Left ventricle myocardium inferior (tissue), 1 donor: ENCODE data around the gene RANBP3. TPM values are rescaled to one million over a fixed set of nuclear protein-coding genes. Genes with fewer than 3 reads are reported as not detected.
"Not testable (repeated sequence)": the region's sequence is repeated elsewhere in the genome, so short reads cannot be mapped to it uniquely, and the experiment has no call there.

Experiments
- DNase-seq: peaks from one replicate; pipeline ENCODE4 v3.0.0-alpha.2; 2020
- H3K27ac ChIP-seq: fragments of 200-600 bp; replicated peaks from 2 replicates; pipeline ENCODE4 v1.8.0; 2021
- H3K27me3 ChIP-seq: fragments of 200-600 bp; 2 replicates; pipeline ENCODE4 v1.8.0; 2021; ENCODE audit warnings: low read depth
- H3K36me3 ChIP-seq: fragments of 200-600 bp; 2 replicates; pipeline ENCODE4 v1.8.0; 2021
- H3K4me1 ChIP-seq: fragments of 200-600 bp; 2 replicates; pipeline ENCODE4 v1.8.0; 2021
- H3K4me3 ChIP-seq: fragments of 200-600 bp; 2 replicates; pipeline ENCODE4 v1.8.0; 2021; ENCODE audit warnings: mild to moderate bottlenecking, moderate library complexity
- H3K9me3 ChIP-seq: fragments of 200-600 bp; replicated peaks from 2 replicates; pipeline ENCODE4 v1.8.0; 2021
- CTCF ChIP-seq: fragments of 200-600 bp; IDR thresholded peaks from 2 replicates; pipeline ENCODE4 v1.8.0; 2021; ENCODE audit warnings: antibody characterized with exemption, mild to moderate bottlenecking, borderline replicate concordance
- intact Hi-C: fragments of 100-400 bp; cut with micrococcal nuclease; formaldehyde crosslinking; loops from one replicate; pipeline ENCODE4 v1.11.0; 2022
- total RNA-seq: library from RNA; stranded (reverse); fragmentation: NEBNext Ultra II Directional; extraction: Animal tissue kit (Norgen Biotek cat#: 25700); gene quantifications from one replicate; pipeline ENCODE4 v1.2.1, GENCODE V29; 2021
- donor health status: DM: no; HTN: yes; CAD: no; lungs with severe emphysema.

RANBP3 gene
- total RNA-seq, 1 donor from 2014 or later, result 54.8 TPM

- H3K36me3 ChIP-seq, result no peaks in the 10 kb centered on the region
- peak overlapping the region; percentile 50 for H3K27ac ChIP-seq
- intact Hi-C loops, result no loop called here
- H3K27me3 ChIP-seq, result peaks cover 44% of the 10 kb centered on the region
- no peaks in the 10 kb centered on the region for H3K9me3 ChIP-seq
- peaks cover 14% of the 10 kb centered on the region for H3K4me1 ChIP-seq
- peak; percentile 78 for DNase-seq
- H3K4me3 ChIP-seq, result no peak overlapping the region
- no peak for TF ChIP-seq CTCF
These were observed 97.3 kb downstream of the RANBP3 start for GRCh38 chr19:5880604-5881078.

- DNase-seq, result no peak
- Histone ChIP-seq H3K9me3 (no peaks in the 10 kb centered on the region), H3K36me3 (no peaks in the 10 kb centered on the region), H3K4me1 (peaks cover 14% of the 10 kb centered on the region), H3K4me3 (no peak overlapping the region), H3K27ac (peak overlapping the region; percentile 50), H3K27me3 (peaks cover 44% of the 10 kb centered on the region)
- no peak for TF ChIP-seq CTCF
- intact Hi-C loops, result no loop called here
These were observed 97.7 kb downstream of the RANBP3 start for GRCh38 chr19:5880196-5880595.

GRCh38 chr19:5877882-5878281 is 100.1 kb downstream of the RANBP3 start:
- TF ChIP-seq CTCF, result no peak
- Histone ChIP-seq H3K4me3 (no peak overlapping the region), H3K4me1 (peaks cover 14% of the 10 kb centered on the region), H3K27ac (no peak overlapping the region), H3K36me3 (no peaks in the 10 kb centered on the region), H3K9me3 (no peaks in the 10 kb centered on the region), H3K27me3 (peaks cover 44% of the 10 kb centered on the region)
- intact Hi-C loops, result no loop called here
- no peak for DNase-seq

GRCh38 chr19:5877427-5877826 is 100.5 kb downstream of the RANBP3 start:
- intact Hi-C loops, result no loop called here

GRCh38 chr19:5874496-5874895 is 103.4 kb downstream of the RANBP3 start:
- H3K4me1 ChIP-seq, DNase-seq, H3K9me3 ChIP-seq, H3K36me3 ChIP-seq, H3K4me3 ChIP-seq, H3K27ac ChIP-seq, intact Hi-C loops: not testable (repeated sequence)
- H3K27me3 ChIP-seq, result peaks cover 30% of the 10 kb centered on the region

More at GRCh38 chr19:5877427-5877826, 100.5 kb downstream of the RANBP3 start:
- H3K9me3 ChIP-seq, result no peaks in the 10 kb centered on the region
- H3K4me3 ChIP-seq, result no peak overlapping the region
- peaks cover 44% of the 10 kb centered on the region for H3K27me3 ChIP-seq
- no peak for TF ChIP-seq CTCF
- no peaks in the 10 kb centered on the region for H3K36me3 ChIP-seq
- no peak for DNase-seq
- H3K4me1 ChIP-seq, result peaks cover 14% of the 10 kb centered on the region
- H3K27ac ChIP-seq, result no peak overlapping the region

- Histone ChIP-seq H3K36me3 (no peaks in the 10 kb centered on the region), H3K4me3 (no peak overlapping the region), H3K9me3 (no peaks in the 10 kb centered on the region), H3K27me3 (peaks cover 24% of the 10 kb centered on the region), H3K27ac (no peak overlapping the region), H3K4me1 (no peaks in the 10 kb centered on the region)
- no peak for DNase-seq
- intact Hi-C loops, result no loop called here
- no peak for TF ChIP-seq CTCF
These were observed 104.2 kb downstream of the RANBP3 start for GRCh38 chr19:5873617-5874199.
